GM12878 (cell line): ENCODE measurements around the gene RAB3C. TPM values are rescaled to one million over a fixed set of nuclear protein-coding genes. Genes with fewer than 3 reads are reported as not detected.

Source experiments
- ATAC-seq: fragments of 200-7000 bp; cut with Tn5 transposase; 3 replicates; pipeline ENCODE4 v1.9.1; 2020; ENCODE audit warnings: mild to moderate bottlenecking, moderate library complexity
- BruUV-seq: library from RNA; stranded (reverse); fragments of 400-500 nt; replicated peaks from 2 replicates; lab custom pipeline; 2021; lab: Mats Ljungman, UMichigan
- CTCF ChIA-PET: fragments of 300-600 bp; sonication (Branson Sonifier 250); formaldehyde crosslinking; extraction: SDS; loops from one replicate; lab custom pipeline; 2021; ENCODE audit warnings: inconsistent platforms; lab: Yijun Ruan, JAX
- POLR2A ChIA-PET: fragments of 350-600 bp; formaldehyde crosslinking; extraction: SDS; loops from one replicate; lab custom pipeline; 2021; ENCODE audit warnings: inconsistent platforms; lab: Charles Lee
- RAD21 ChIA-PET: fragments of 300-600 bp; sonication (Branson Sonifier 250); formaldehyde crosslinking; loops from one replicate; lab custom pipeline; 2023; ENCODE audit warnings: antibody characterized with exemption; ENCODE audit not compliant: unreplicated experiment; lab: Charles Lee
- SMC1A ChIA-PET: fragments of 300-600 bp; sonication (Branson Sonifier 250); formaldehyde crosslinking; loops from one replicate; lab custom pipeline; 2023; ENCODE audit not compliant: unreplicated experiment, uncharacterized antibody; lab: Charles Lee
- DNase-seq: peaks from one replicate; pipeline ENCODE4 v3.0.0-alpha.2; 2011; ENCODE audit warnings: low read depth, low spot score
- FAIRE-seq: peaks from 3 replicates; lab custom pipeline; 2011; peaks lifted over from hg19 to GRCh38; lab: Jason Lieb, UNC
- H2AFZ ChIP-seq: 2 replicates; pipeline ENCODE4 v1.6.0; 2011; ENCODE audit warnings: low read depth, low read length, control low read depth; ENCODE audit not compliant: control insufficient read depth
- H3K27ac ChIP-seq: 2 replicates; pipeline ENCODE4 v1.5.1; 2011; ENCODE audit warnings: control low read depth; ENCODE audit not compliant: control insufficient read depth, insufficient read depth
- H3K27me3 ChIP-seq, 2 experiments: replicated peaks in 1 of 2; 2 replicates each; pipeline versions ENCODE4 v1.6.0 to v1.6.1; 2011; ENCODE audit warnings: low read length in 1 of 2; ENCODE audit not compliant: control insufficient read depth in 2 of 2, insufficient read depth in 2 of 2
- H3K36me3 ChIP-seq, 2 experiments: 2 replicates each; pipeline ENCODE4 v1.5.1; 2011; ENCODE audit warnings: low read length in 1 of 2; ENCODE audit not compliant: control insufficient read depth in 2 of 2, insufficient read depth in 2 of 2
- H3K4me1 ChIP-seq: 2 replicates; pipeline ENCODE4 v1.6.1; 2011; ENCODE audit warnings: mild to moderate bottlenecking, low read length, moderate library complexity, mixed read lengths; ENCODE audit not compliant: control insufficient read depth, insufficient read depth
- H3K4me2 ChIP-seq: 2 replicates; pipeline ENCODE4 v1.6.0; 2011; ENCODE audit warnings: control low read depth; ENCODE audit not compliant: control insufficient read depth, insufficient read depth
- H3K4me3 ChIP-seq: fragments of 200-600 bp; sonication (generic); 2 replicates; pipeline ENCODE4 v1.5.1; 2016
- H3K79me2 ChIP-seq: 2 replicates; pipeline ENCODE4 v1.6.0; 2011; ENCODE audit warnings: low read length; ENCODE audit not compliant: control insufficient read depth, insufficient read depth
- H3K9ac ChIP-seq: 2 replicates; pipeline ENCODE4 v1.8.0; 2011; ENCODE audit warnings: low read length, control low read depth, mixed read lengths; ENCODE audit not compliant: control insufficient read depth, insufficient read depth
- H3K9me3 ChIP-seq: replicated peaks from 3 replicates; pipeline ENCODE4 v1.5.1; 2011; ENCODE audit warnings: mild to moderate bottlenecking, low read length; ENCODE audit not compliant: control insufficient read depth, insufficient read depth
- H4K20me1 ChIP-seq: 2 replicates; pipeline ENCODE4 v1.6.0; 2011; ENCODE audit not compliant: control insufficient read depth, insufficient read depth
- BCLAF1 ChIP-seq: fragments of 450-650 bp; IDR thresholded peaks from 2 replicates; pipeline ENCODE4 v1.6.1; 2017; ENCODE audit warnings: antibody characterized with exemption, mild to moderate bottlenecking, moderate library complexity
- LARP7 ChIP-seq: fragments of 450-650 bp; IDR thresholded peaks from 2 replicates; pipeline ENCODE4 v1.6.1; 2017; ENCODE audit warnings: mild to moderate bottlenecking
- MTA2 ChIP-seq: fragments of 450-650 bp; IDR thresholded peaks from 2 replicates; pipeline ENCODE4 v1.6.1; 2016; ENCODE audit warnings: low read depth, mild to moderate bottlenecking, moderate library complexity
- NR2C1 ChIP-seq: fragments of 450-650 bp; IDR thresholded peaks from 2 replicates; pipeline ENCODE4 v1.6.1; 2017; ENCODE audit warnings: antibody characterized with exemption, mild to moderate bottlenecking, moderate library complexity
- POLR2A ChIP-seq: IDR thresholded peaks from 2 replicates; pipeline ENCODE4 v1.6.1; 2011; ENCODE audit warnings: low read depth, mild to moderate bottlenecking, low read length
- POLR2AphosphoS2 ChIP-seq: IDR thresholded peaks from 2 replicates; pipeline ENCODE4 v1.6.1; 2011; ENCODE audit warnings: low read depth, mild to moderate bottlenecking, low read length, improper control_type of control experiment, moderate library complexity
- RAD21 ChIP-seq: IDR thresholded peaks from 2 replicates; pipeline ENCODE4 v1.6.1; 2011; ENCODE audit warnings: mild to moderate bottlenecking, low read depth, low read length, moderate library complexity; ENCODE audit not compliant: insufficient read depth
- SRF ChIP-seq, 2 experiments: IDR thresholded peaks; 2 replicates each; pipeline ENCODE4 v1.6.1; 2011; ENCODE audit warnings: low read depth in 2 of 2, low read length in 2 of 2, mild to moderate bottlenecking in 1 of 2, moderate library complexity in 1 of 2
- STAT1 ChIP-seq: fragments of 450-650 bp; conservative IDR thresholded peaks from 2 replicates; pipeline ENCODE4 v1.6.1; 2014; ENCODE audit warnings: antibody characterized with exemption, mild to moderate bottlenecking
- TCF7 ChIP-seq: IDR thresholded peaks from 2 replicates; pipeline ENCODE4 v1.6.1; 2014; ENCODE audit warnings: antibody characterized with exemption, borderline replicate concordance
- ZBTB33 ChIP-seq: fragments of 450-650 bp; IDR thresholded peaks from 2 replicates; pipeline ENCODE4 v1.6.1; 2017; ENCODE audit warnings: mild to moderate bottlenecking
- ZNF274 ChIP-seq: IDR thresholded peaks from one replicate; pipeline ENCODE4 v1.8.0; 2011; ENCODE audit not compliant: insufficient read length, insufficient read depth
- ZNF384 ChIP-seq: IDR thresholded peaks from 2 replicates; pipeline ENCODE4 v1.6.1; 2012; ENCODE audit warnings: low read depth, mild to moderate bottlenecking, low read length, improper control_type of control experiment, borderline replicate concordance
- WGBS: methylation state at CpG from one replicate; pipeline ENCODE4 v1.1.6; 2016; ENCODE audit warnings: low lambda C conversion rate; ENCODE audit not compliant: insufficient replicate concordance, insufficient coverage; ENCODE audit errors: missing lambda C conversion rate; 5-methylcytosine and 5-hydroxymethylcytosine counted together
- in situ Hi-C: fragments of 300-500 bp; cut with MboI; formaldehyde crosslinking; loops from 9 replicates; pipeline ENCODE4 v1.14.3; 2018; ENCODE audit warnings: mixed read lengths
- intact Hi-C: fragments of 100-400 bp; cut with micrococcal nuclease; formaldehyde crosslinking; loops from one replicate; pipeline ENCODE4 v1.14.2; 2022; ENCODE audit not compliant: unreplicated experiment
- polyA plus RNA-seq, 11 experiments: library from polyadenylated mRNA; depleted of rRNA in 4 of 11; unstranded in 6 of 11; stranded (reverse) in 5 of 11; fragments of >200 nt; fragmentation: Nextera tagmentation in 4 of 11; fragmentation: Illumina TruSeq in 1 of 11; extraction: Ambion mirVana in 4 of 11; extraction: Trizol in 1 of 11; gene quantifications; 1 replicate in 1 of 11; 2 replicates in 10 of 11; pipeline versions ENCODE4 v1.2.1 to v1.2.3, GENCODE V29; 2011 to 2016; ENCODE audit warnings: inconsistent platforms in 2 of 11, missing spikeins in 2 of 11, low read depth in 1 of 11
- total RNA-seq, 4 experiments: library from RNA; depleted of rRNA in 3 of 4; stranded (reverse); fragments of >200 nt in 3 of 4; fragmentation: Illumina TruSeq in 1 of 4; extraction: Trizol in 1 of 4; gene quantifications; 2 replicates each; pipeline versions ENCODE4 v1.2.1 to v1.2.3, GENCODE V29; 2013 to 2021

Gene RAB3C
- total and polyA plus RNA-seq, 10 of the 15 experiments (the other 5 are each of a cell fraction or from before 2014, with no cell fraction given) = not detected

- no TSS peak for BruUV-seq
- intact Hi-C loops (no loop called here), in situ Hi-C loops (no loop called here)
- RAD21 ChIA-PET = no interaction called here
- Histone ChIP-seq H3K27me3 (no peaks in the 10 kb centered on the region), H3K36me3 (no peaks in the 10 kb centered on the region), H3K4me1 (no peaks in the 10 kb centered on the region), H3K9ac (no peak overlapping the region), H2AFZ (no peak overlapping the region), H3K9me3 (no peaks in the 10 kb centered on the region), H3K4me2 (no peak overlapping the region), H3K4me3 (no peak overlapping the region), H3K79me2 (no peaks in the 10 kb centered on the region), H3K27ac (no peak overlapping the region), H4K20me1 (no peaks in the 10 kb centered on the region)
- POLR2A ChIA-PET = no interaction called here
- ATAC-seq = no peak
- CTCF ChIA-PET = interaction anchor here (0.6 kb wide), 1 partner anchor 58 kb away, joined by 3 read pairs; no protein-coding TSS in a partner anchor
- no peak for DNase-seq
- no peak for TF ChIP-seq RAD21
- 48% methylated on average over 5 of the region's 5 CpGs for WGBS
- no peak for FAIRE-seq
- SMC1A ChIA-PET = no interaction called here
Measured at GRCh38 chr5:58736214-58736613, 153.3 kb downstream of the RAB3C start.

GRCh38 chr5:58737671-58738070 is 154.8 kb downstream of the RAB3C start:
- ATAC-seq = no peak
- Histone ChIP-seq H3K9ac (no peak overlapping the region), H2AFZ (no peak overlapping the region), H3K27ac (no peak overlapping the region), H3K79me2 (no peaks in the 10 kb centered on the region), H3K4me1 (no peaks in the 10 kb centered on the region), H3K27me3 (no peaks in the 10 kb centered on the region), H3K9me3 (no peaks in the 10 kb centered on the region), H4K20me1 (no peaks in the 10 kb centered on the region), H3K4me3 (no peak overlapping the region), H3K4me2 (no peak overlapping the region)
- no peak for FAIRE-seq
- ChIA-PET CTCF (interaction anchor here (0.6 to 1.1 kb wide), 4 partner anchors 30 to 112 kb away, joined by 3 to 5 read pairs (median 4); no protein-coding TSS in a partner anchor), RAD21 (interaction anchor here (1.0 to 1.8 kb wide), 2 partner anchors 56 to 63 kb away, joined by 4 to 7 read pairs; no protein-coding TSS in a partner anchor), POLR2A (interaction anchor here (0.7 kb wide), 1 partner anchor 16 kb away, joined by 4 read pairs; no protein-coding TSS in a partner anchor), SMC1A (interaction anchor here (1.0 to 1.8 kb wide), 4 partner anchors 8 to 260 kb away, joined by 3 to 7 read pairs (median 4); no protein-coding TSS in a partner anchor)
- no peak for DNase-seq
- no TSS peak for BruUV-seq
- TF ChIP-seq MTA2 (no peak), NR2C1 (no peak), POLR2AphosphoS2 (no peak), ZNF384 (no peak), POLR2A (no peak), BCLAF1 (no peak), STAT1 (no peak), ZNF274 (no peak), TCF7 (no peak), ZBTB33 (no peak), SRF (IDR thresholded peaks at IDR 0.05; ENCODE audit: low read depth in 2 of 2, low read length in 2 of 2) (no peak), LARP7 (no peak)
- TF ChIP-seq, all 136 proteins: peak for 0
- in situ Hi-C loops (no loop called here), intact Hi-C loops (no loop called here)
- H3K36me3 ChIP-seq = no peaks in the 10 kb centered on the region
